Dermis microvascular lymphatic vessel endothelial cell (primary cell): ENCODE measurements around the gene SLC9A6. TPM values are rescaled to one million over a fixed set of nuclear protein-coding genes. Genes with fewer than 3 reads are reported as not detected.

ENCODE experiments used
- DNase-seq, 2 donors: peaks; one replicate each; pipeline versions ENCODE4 v3.0.0 to v3.0.0-alpha.2; 2010; ENCODE audit warnings: low read depth in 2 of 2
- total RNA-seq: library from RNA; depleted of rRNA; stranded (reverse); fragments of >200 nt; gene quantifications from 2 replicates; pipeline ENCODE4 v1.2.1, GENCODE V29; 2014

SLC9A6 gene
- 16.3 and 16.6 TPM in 2 replicates for total RNA-seq

DNA sequence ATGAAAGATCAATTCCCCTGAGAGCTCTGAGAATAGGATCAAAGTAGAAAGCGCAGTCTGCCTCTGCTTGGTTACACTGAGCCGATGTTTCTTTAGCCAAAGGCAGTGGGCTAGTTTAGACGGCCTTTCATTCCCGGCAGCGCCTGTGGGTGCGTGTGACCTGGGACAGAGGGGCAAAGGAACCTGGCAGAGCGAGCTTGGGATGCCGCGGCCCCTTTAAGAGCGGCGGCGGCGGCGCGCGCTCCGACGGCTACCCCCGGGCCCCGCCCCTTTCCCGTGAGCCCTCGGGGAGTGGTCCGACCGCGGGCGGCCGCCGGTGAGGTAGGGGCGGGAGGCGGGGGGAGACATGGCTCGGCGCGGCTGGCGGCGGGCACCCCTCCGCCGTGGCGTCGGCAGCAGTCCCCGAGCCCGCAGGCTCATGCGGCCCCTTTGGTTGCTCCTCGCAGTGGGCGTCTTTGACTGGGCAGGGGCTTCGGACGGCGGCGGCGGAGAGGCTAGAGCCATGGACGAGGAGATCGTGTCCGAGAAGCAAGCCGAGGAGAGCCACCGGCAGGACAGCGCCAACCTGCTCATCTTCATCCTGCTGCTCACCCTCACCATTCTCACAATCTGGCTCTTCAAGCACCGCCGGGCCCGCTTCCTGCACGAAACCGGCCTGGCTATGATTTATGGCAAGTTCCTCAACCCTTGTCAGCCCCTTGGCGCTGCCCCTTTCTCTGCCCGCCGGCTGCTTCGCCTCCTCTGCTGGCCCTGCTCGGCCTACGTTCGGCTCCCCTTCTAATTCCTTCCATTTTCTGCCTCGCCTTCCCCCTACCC is at the start of gene SLC9A6:
TSS of gene SLC9A6 (plus strand) at position 279 of the 816 bp plus-strand sequence. CDS start at position 503, 224 bp downstream.
- peak in 1 of 2 donors; percentile 72 for DNase-seq

DNA sequence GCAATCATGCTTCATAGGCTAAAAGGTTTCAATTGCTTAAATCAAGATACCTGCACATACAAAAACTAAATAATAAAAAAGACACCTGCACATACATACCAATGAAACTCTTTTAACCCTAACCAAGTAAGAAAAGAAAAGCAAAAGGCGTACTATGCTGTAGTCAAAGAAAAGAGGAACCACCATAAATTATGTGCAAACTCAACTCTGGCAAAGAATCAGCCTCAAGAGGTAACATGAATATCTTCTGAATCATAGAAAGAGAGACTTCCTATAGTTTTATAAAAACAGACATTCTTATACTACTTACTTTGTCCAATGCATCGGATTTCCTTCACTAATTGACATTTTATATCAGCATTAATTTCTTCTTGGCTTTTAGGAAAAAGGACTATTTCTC is 40.7 kb upstream of the SLC9A6 start:
- DNase-seq, result no peak

DNA sequence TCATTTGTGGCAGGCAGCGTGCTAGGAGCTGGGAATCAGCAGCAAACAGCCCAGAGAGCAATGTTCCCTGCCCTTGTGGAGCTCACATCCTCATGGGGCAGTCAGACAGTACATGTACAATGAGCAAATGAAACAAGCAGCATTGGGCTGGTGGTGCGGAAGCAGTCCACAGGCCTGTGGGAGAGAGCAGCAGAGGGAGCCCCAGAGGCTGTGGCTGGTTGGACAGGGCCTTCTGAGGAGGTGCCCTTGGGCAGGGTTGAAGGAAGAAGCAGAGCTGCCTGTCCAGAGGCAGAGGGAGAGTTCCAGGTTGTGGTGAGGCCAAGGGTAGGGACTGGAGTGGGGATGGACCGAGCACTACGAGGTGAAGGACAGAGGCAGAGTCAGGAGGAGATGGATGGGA is 33.9 kb upstream of the SLC9A6 start:
- no peak for DNase-seq

DNA sequence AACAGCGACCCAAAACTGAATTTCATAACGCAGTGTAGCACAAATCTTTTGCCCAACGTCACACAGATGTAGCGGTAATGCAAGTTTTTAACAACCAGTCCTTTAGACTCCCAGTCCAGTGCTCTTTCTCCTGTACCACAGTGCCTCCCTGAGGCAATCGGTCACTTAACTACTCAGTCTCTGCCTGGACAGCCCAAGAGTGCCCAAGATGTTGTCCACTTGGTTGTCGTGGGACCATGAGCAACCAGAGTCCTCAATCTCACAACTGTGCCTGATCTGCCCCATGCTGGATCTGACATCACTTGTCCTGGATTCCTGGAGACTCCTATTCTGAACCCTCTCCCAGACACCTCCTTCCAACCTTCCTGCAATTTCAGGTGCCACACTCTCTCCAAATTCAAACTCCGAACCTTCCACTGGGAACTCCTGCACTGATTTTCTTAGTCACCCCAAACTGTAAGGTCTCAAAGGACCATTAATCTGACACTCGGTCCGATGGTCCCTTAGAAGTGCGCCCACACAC is 12.1 kb upstream of the SLC9A6 start:
- peak; percentile 9 to 51 for DNase-seq

DNA sequence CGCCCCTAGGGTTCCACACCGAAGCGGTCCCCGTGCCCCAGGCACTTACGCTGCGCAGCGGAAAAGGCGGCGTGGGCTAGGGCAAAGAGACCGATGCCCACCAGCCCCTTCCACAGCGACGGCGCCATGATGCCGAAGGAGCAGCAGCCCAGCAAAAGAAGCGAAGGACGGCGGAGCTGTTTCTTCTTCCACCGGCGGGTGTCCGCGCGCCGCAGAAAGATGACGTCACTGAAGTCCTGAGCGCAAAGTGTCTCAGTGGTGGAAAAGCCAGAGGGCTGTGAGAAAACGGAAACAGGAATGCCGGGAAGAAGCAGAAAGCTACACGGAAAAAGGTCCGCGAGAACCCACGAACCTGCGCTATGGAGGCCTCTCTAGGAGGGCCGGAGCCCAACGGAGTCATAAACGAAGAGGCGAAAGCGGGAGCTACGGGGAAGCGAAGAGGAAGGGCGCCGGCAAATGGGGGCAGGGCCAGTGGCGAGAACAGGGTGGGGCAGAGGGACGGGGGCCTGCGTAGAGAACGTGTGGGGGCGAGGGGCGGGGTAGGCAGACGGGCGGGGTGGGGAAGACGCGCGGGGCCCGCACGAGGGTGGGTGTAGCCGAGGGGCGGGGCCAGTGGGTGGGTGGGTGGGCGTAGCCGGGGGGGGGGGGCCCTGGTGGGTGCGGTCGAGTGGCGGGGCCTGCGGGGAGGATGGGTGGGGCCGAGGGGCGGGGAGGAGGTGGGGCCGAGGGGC is 11.5 kb upstream of the SLC9A6 start, which contains the start of gene MMGT1:
TSS of gene MMGT1 (minus strand) at position 441 of the 731 bp plus-strand sequence. CDS start at position 128, 313 bp downstream.
- DNase-seq, result peak; percentile 57 to 83

DNA sequence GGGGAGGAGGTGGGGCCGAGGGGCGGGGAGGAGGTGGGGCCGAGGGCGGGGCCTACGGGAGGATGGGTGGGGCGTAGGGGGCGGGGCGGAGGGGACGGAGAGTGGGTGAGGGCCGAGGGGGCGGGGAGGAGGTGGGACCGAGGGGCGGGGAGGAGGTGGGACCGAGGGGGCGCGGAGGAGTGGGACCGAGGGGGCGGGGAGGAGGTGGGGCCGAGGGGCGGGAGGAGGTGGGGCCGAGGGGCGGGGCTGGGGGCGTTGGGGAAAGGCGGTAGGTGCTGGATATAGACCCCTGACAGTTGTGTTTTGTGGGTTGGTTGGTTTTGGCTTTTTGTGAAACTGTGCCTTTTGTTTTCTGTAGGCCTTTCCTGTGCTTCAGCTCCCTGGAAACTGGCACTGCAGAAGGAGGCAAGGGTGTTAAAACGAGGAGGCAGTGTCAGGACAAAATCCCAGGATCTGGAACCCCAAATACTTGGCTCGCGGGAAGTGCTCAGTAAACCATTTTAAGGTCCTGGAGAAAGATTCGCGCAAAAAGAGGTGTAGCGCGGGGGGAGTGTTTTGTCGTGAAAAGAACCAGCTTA is 10.9 kb upstream of the SLC9A6 start:
- DNase-seq, result peak; percentile 37 to 80

DNA sequence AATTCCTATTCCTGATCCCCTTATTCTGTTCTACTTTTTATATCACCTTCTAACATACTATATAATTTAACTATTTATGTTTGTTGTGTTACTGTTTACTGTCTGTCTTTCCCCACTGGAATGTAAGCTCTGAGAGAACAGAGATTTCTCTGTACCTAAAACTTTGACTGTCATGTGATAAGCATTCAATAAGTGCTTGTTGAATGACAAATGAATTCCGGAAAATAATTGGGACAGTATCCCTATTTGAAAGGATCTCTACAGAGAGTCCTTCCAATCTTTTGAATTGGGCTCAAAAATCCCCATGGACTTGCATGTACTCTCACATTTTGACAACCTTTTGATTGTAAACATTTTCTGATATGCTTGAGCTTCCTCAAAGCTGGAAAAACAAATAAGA is 9.8 kb upstream of the SLC9A6 start:
- DNase-seq, result no peak

DNA sequence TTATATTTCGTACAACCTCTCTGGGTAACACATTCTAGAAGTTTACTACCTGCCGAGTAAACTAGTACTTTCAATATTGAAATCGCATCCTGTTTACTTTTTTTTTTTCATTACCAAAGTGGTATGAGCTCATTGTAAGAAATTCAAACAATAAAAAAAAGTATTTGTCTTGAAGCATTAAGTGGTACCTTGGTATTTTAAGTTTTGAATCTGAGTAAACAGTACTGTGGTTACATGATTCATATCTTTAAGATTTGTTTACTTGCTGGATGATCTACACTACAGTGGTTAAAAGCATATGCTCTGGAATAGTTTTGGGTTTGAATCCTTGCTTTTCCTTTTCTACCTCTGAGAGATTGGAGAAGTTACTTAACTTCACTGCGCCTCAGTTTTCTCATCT is 7.6 kb upstream of the SLC9A6 start:
- no peak for DNase-seq

DNA sequence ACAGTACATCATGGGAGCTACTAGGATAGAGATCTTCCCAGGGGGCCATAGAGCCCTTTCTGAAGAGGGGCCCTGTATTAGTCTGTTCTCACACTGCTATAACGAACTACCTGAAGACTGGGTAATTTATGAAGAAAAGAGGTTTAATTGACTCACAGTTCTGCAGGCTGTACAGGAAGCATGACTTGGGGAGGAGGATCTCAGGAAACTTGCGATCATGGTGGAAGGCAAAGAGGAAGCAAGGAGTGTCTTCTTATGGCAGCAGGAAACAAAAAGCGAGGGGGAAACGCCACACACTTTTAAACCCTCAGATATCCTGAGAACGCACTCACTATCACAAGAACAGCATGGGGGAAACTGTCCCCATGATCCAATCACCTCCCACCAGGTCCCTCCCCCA is 4.2 kb upstream of the SLC9A6 start:
- no peak for DNase-seq

DNA sequence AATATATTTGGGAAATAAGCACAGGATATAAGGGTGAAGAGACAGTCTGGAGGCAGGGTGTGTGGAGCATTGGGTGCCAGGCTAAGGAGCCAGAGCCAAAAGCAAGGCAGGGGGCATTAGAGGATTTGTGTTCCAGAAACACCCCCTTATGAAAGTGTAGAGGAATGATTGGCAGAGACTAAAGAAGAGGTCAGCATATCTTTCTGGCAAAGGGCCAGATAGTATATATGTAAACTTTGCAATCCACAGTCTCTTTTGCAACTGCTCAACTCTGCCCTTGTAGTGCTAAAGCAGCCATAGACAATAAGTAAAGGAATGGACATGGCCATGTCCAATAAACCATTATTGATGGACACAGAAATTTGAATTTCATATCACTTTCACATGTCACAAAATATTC is 3.6 kb upstream of the SLC9A6 start:
- DNase-seq, result no peak

DNA sequence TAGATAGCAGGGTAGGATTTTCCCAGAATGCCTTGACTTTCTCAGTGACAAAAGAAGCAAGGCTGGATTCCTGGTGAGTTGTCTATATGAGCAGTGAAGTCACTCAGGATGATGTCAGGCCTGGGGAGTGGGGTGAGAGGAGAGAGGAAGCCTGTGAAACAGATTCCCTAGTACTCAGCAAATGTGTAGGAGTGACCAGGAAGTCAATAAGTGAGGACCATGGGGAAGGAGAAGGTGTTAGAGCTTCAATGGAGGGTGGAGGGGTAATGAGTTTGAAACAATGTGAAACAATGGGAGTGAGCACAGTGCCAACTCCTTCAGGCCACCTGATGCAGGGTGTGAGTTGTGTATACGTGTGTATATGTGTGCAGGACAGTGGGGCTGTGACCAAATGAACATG is 2.4 kb upstream of the SLC9A6 start:
- DNase-seq, result no peak

DNA sequence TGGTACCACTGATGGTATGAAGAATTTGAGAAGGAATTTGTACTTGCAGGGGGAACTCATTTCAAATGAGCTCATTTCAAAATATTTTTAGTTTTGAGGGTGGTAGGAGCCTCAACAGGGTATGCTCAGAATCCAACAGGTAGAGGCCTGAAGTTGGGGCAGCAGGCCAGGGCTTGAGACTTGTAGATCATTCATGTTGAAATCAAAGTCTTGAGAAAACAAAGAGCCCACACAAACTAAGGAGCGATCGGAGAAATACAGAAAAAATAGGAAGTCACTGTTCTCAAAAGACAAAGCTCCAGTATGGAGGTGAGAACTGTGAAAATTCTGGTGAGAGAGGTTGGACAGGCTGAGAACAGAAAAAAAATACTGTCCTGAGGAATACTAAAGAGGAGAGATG is 979 bp upstream of the SLC9A6 start:
- no peak for DNase-seq

DNA sequence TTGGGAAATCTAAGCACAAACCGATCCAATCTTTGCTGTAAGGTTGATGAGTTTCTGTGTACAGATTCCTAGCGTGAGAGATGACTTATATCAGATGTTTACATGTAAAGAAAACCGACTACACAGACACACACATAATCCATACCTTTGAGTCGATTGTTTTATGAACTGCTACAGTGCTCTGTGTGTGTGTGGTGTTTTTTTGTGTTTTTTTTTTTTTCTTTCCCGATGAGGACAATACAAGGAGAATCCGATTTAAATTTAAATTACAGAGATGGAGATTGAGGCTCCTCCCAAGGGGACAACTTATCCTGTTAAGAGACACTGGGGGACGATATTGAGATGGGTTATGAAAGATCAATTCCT is 461 bp upstream of the SLC9A6 start:
- no peak for DNase-seq

DNA sequence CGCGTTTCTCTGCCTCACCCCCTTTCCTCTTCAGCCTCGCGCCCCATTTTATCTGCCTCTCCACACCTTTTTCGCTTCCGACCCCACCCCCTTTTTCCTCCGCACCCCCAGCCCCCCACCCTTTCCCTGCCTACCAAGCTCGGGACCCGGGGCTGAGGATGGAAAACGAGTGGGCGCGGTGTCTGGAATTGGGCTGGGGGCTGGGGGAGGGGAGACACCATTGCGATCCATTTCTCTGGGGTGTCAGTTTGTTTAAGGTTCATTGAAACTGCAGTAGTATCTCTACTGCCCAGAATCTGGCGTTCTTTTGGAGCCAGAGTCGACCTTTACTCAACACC is 707 bp downstream of the SLC9A6 start:
- no peak for DNase-seq

DNA sequence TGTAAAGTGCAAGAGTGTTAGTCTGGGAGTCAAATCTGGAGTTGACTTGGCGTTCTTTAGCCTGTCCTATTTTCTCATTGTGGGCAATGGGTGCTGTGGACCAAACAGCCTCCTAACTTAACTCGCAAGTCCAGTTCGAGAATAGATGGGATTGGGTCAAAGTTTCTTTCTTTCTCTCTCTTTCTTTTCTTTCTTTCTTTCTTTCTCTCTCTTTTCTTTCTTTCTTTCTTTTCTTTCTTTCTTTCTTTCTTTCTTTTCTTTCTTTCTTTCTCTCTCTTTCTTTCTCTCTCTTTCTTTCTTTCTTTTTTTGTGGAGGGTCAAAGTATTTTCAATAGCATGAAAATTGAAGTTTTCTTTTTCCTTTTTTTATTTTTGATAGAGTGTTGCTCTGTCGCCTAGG is 3.0 kb downstream of the SLC9A6 start:
- DNase-seq, result no peak

DNA sequence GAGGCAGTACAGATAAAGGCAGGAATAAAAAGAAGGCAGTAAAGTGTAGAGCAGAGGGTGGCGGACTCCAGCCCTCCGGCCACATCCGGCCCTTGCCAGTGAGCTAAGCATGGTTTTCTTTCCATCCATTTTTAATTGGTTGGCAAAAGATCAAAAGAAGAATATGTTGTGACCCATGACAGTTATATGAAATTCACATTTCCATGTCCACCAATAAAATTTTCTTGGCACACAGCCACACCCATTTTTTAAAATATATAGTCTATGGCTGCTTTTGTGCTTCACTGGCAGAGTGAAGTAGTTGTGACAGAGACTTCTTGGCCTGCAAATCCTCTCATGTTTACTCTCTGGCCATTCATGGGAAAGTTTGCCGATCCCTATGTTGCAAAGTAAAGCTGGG is 29.8 kb downstream of the SLC9A6 start:
- DNase-seq, result no peak

DNA sequence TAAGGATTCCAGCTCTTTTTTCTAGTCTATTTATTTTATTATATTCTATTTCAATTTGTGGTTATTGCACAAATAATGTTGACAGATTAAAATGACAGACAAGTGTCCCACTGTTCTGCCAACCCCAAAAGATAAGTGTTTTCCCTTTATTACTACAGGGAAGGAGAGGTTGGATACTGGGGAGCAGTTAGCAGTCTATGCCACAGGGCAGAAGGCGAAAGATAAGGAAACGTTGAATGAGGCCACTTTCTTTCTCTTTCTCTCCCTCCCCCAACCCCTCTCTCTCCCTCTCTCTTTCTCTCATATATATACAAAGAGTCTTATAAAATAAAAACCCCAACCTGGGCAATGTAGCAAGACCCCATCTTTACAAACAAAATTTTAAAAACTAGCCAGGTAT is 31.6 kb downstream of the SLC9A6 start:
- no peak for DNase-seq

DNA sequence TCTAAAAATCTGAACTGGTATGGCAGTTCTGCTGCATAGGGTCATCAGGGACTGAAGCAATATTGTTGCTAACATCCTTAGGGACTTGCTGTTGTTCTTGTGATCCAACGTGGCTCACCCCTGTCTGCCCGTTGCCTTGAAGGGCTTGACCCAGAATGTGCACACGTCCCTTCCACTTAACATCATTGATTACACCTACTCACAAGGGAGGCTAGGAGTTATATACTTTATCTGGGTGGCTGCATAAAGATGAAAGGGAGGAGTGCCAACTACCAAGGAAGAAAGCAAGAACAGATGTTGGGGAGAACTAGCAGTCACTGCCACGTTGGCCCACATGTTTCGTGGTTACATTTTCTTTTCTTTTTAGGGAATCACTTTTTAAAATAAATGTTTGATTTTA is 34.0 kb downstream of the SLC9A6 start:
- DNase-seq, result no peak

DNA sequence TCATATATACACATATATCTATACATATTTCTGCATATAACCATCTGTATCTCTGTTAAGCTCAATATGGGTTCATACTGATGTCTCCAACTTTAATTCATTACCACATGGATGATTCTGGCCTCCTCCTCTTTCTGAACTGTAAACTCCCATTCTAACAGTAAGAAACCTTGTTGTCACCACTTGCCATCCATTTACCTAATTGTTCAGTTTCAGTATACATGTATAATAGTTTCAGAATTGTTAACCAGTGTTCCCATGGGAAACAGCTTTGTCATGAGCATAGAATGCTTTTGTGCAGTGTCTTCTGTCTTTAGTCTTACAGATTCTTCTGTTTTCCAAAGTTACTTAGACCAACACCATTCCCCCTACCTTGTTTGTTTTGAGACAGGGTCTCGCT is 35.9 kb downstream of the SLC9A6 start:
- DNase-seq, result no peak

DNA sequence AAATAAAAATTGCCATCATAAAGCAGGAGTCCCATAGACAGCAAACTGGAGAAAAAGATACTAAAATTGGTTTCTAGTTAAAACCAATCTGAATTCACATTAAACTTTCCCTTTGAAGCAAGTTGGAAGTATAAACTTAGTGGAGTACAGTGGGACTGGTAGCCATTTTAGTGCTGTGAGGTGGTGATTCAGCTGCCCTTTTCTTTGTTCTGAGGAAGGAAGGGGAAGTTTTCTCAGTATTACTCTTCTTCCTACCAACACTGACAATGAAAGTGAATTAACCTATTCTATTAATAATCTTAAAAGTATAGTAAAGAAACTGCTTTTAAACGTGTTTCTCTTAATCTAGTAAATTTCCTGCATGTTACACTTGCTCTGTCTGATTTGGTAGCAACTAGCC is 36.7 kb downstream of the SLC9A6 start:
- peak; percentile 22 to 64 for DNase-seq

DNA sequence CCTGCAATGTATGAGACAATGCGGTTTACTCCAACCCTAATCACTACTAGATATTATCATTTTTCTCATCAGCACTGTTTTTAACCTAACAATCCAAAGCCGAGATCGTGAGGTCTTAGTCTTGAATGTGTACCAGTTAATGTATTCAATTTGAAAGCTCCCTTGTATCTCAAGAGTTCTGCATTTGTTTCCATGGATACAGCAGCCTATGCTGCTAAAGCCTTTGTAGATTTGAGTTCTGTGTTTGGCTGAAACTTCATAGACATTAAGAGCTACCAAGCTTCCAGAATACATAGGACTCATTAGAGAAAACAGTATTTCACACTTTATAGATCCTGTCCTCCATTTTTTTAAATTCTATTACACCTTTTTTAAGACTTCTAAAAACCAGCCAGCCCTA is 39.9 kb downstream of the SLC9A6 start:
- no peak for DNase-seq

DNA sequence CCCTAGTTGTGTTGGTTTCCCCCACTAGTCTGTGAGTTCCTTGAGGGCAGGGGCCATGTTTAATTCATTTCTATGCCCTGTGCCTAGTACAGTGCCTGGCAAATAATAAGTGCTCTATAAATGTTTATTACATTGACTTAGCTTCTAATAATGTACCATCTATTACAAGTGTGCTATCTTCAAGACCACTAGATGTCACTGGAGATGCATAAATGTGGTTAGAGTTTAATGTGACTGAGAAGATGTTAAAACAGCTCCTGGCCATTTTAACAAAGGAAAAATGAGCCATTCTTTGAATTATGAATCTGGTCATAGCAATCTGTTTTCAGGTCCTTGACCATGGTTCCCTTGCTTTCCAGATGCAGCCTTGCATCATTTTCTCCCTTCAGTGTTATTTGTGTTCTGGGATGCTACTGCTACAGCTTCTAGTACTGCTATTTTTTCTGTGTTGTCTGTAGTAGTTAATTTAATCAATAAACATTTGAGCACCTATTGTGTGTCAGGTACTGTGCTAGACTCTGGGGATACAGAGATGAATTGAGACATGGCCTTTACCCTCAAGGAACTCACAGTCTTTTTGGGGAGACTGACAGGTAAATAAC is 43.2 kb downstream of the SLC9A6 start:
- peak; percentile 71 to 74 for DNase-seq
